GM23338 (cell line): ENCODE measurements around the gene METTL14. TPM values are rescaled to one million over a fixed set of nuclear protein-coding genes. Genes with fewer than 3 reads are reported as not detected.

ENCODE experiments used
- ATAC-seq: fragments of 200-7000 bp; cut with Tn5 transposase; 3 replicates; pipeline ENCODE4 v1.9.1; 2020
- DNase-seq: peaks from one replicate; pipeline ENCODE4 v3.0.0-alpha.2; 2015; ENCODE audit warnings: low spot score
- H2AFZ ChIP-seq: fragments of 200-600 bp; sonication (generic); 2 replicates; pipeline ENCODE4 v1.8.0; 2016; ENCODE audit warnings: antibody characterized with exemption, mild to moderate bottlenecking, moderate library complexity
- H3F3A ChIP-seq: fragments of 200-600 bp; sonication (generic); replicated peaks from 2 replicates; pipeline ENCODE4 v1.8.0; 2017; ENCODE audit warnings: antibody characterized with exemption, mixed run types, low read depth
- H3K27ac ChIP-seq: fragments of 200-600 bp; sonication (generic); 2 replicates; pipeline ENCODE4 v1.6.1; 2016; ENCODE audit warnings: low read depth
- H3K27me3 ChIP-seq: fragments of 200-600 bp; sonication (generic); 2 replicates; pipeline ENCODE4 v1.8.0; 2016; ENCODE audit warnings: mild to moderate bottlenecking, mixed run types, moderate library complexity; ENCODE audit not compliant: insufficient read depth
- H3K36me3 ChIP-seq: fragments of 200-600 bp; sonication (generic); 2 replicates; pipeline ENCODE4 v1.8.0; 2016; ENCODE audit warnings: mild to moderate bottlenecking; ENCODE audit not compliant: insufficient read depth
- H3K4me1 ChIP-seq: fragments of 200-600 bp; sonication (generic); 2 replicates; pipeline ENCODE4 v1.8.0; 2016; ENCODE audit warnings: mild to moderate bottlenecking, moderate library complexity; ENCODE audit not compliant: insufficient read depth
- H3K4me2 ChIP-seq: fragments of 200-600 bp; sonication (generic); 2 replicates; pipeline ENCODE4 v1.7.1; 2017; ENCODE audit warnings: mixed run types
- H3K4me3 ChIP-seq: fragments of 200-600 bp; sonication (generic); 2 replicates; pipeline ENCODE4 v1.6.1; 2016; ENCODE audit warnings: mixed run types
- H3K79me2 ChIP-seq: fragments of 200-600 bp; sonication (generic); replicated peaks from 2 replicates; pipeline ENCODE4 v1.8.0; 2017; ENCODE audit warnings: mild to moderate bottlenecking; ENCODE audit not compliant: insufficient read depth
- H3K9me2 ChIP-seq: fragments of 200-600 bp; sonication (generic); 2 replicates; pipeline ENCODE4 v1.8.0; 2017; ENCODE audit not compliant: insufficient read depth
- H4K20me1 ChIP-seq: fragments of 200-600 bp; sonication (generic); replicated peaks from 2 replicates; pipeline ENCODE4 v1.8.0; 2017; ENCODE audit warnings: mild to moderate bottlenecking; ENCODE audit not compliant: insufficient read depth
- H3K27ac Mint-ChIP-seq: 2 replicates; pipeline ENCODE4 v1.8.0; 2020; ENCODE audit warnings: inconsistent platforms, mild to moderate bottlenecking, moderate library complexity, mixed read lengths
- H3K27me3 Mint-ChIP-seq: 3 replicates; pipeline ENCODE4 v1.8.0; 2022; ENCODE audit warnings: low read depth, mild to moderate bottlenecking, moderate library complexity, mixed read lengths, inconsistent platforms; ENCODE audit not compliant: insufficient read depth, poor library complexity
- H3K36me3 Mint-ChIP-seq: 3 replicates; pipeline ENCODE4 v1.8.0; 2021; ENCODE audit warnings: low read depth, mild to moderate bottlenecking, inconsistent platforms, moderate library complexity, mixed read lengths
- H3K4me1 Mint-ChIP-seq: 3 replicates; pipeline ENCODE4 v1.8.0; 2020; ENCODE audit warnings: mild to moderate bottlenecking, inconsistent platforms, mixed read lengths
- H3K4me3 Mint-ChIP-seq: 3 replicates; pipeline ENCODE4 v1.8.0; 2021; ENCODE audit warnings: moderate library complexity, mild to moderate bottlenecking, inconsistent platforms, mixed read lengths
- H3K9me3 Mint-ChIP-seq: 3 replicates; pipeline ENCODE4 v1.8.0; 2020; ENCODE audit warnings: moderate library complexity, mild to moderate bottlenecking, inconsistent platforms, mixed read lengths
- CREB1 ChIP-seq: fragments of 250-450 bp; sonication (Bioruptor Pico); IDR thresholded peaks from 2 replicates; pipeline ENCODE4 v1.5.0; 2020; ENCODE audit warnings: low read depth, mild to moderate bottlenecking, moderate library complexity
- CTCF ChIP-seq, 2 experiments: fragments of 200-600 bp in 1 of 2; sonication (generic) in 1 of 2; conservative IDR thresholded peaks; 2 replicates each; pipeline versions ENCODE4 v1.5.1 to v1.6.1; 2016 to 2017; ENCODE audit warnings: antibody characterized with exemption in 2 of 2, low read depth in 2 of 2, mild to moderate bottlenecking in 2 of 2, moderate library complexity in 1 of 2
- ETS1 ChIP-seq: IDR thresholded peaks from 2 replicates; pipeline ENCODE4 v1.6.1; 2016; ENCODE audit warnings: antibody characterized with exemption
- EZH2 ChIP-seq: fragments of 200-600 bp; sonication (generic); IDR thresholded peaks from one replicate; pipeline ENCODE4 v1.8.0; 2017; ENCODE audit warnings: antibody characterized with exemption, mild to moderate bottlenecking, low read depth; ENCODE audit not compliant: unreplicated experiment
- EZH2phosphoT487 ChIP-seq: fragments of 200-600 bp; sonication (generic); IDR thresholded peaks from one replicate; pipeline ENCODE4 v1.8.1; 2018; ENCODE audit warnings: antibody characterized with exemption; ENCODE audit not compliant: unreplicated experiment
- JUNB ChIP-seq: IDR thresholded peaks from one replicate; pipeline ENCODE4 v1.6.1; 2016; ENCODE audit warnings: antibody characterized with exemption; ENCODE audit not compliant: unreplicated experiment
- NANOG ChIP-seq: IDR thresholded peaks from 2 replicates; pipeline ENCODE4 v1.6.1; 2016; ENCODE audit warnings: antibody characterized with exemption, borderline replicate concordance
- POLR2AphosphoS5 ChIP-seq: IDR thresholded peaks from 2 replicates; pipeline ENCODE4 v1.6.1; 2016; ENCODE audit warnings: antibody characterized with exemption, low read depth
- STAT1 ChIP-seq: IDR thresholded peaks from one replicate; pipeline ENCODE4 v1.6.1; 2016; ENCODE audit warnings: antibody characterized with exemption; ENCODE audit not compliant: unreplicated experiment
- ZNF331 ChIP-seq: fragments of 250-450 bp; sonication (Bioruptor Pico); IDR thresholded peaks from 2 replicates; pipeline ENCODE4 v1.5.0; 2020; ENCODE audit warnings: low read depth, mild to moderate bottlenecking, moderate library complexity
- polyA plus RNA-seq: library from polyadenylated mRNA; unstranded; fragments of >200 nt; fragmentation: Nextera tagmentation; extraction: Ambion mirVana; gene quantifications from 2 replicates; pipeline ENCODE4 v1.2.1, GENCODE V29; 2016
- total RNA-seq: library from RNA; depleted of rRNA; stranded (reverse); fragments of >200 nt; shearing (Covaris generic); gene quantifications from 2 replicates; pipeline ENCODE4 v1.2.3, GENCODE V29; 2014

METTL14 gene
- total and polyA plus RNA-seq, 2 experiments from 2014 or later = 39.3 to 56.8 TPM

GRCh38 chr4:118756429-118756828, 71.2 kb downstream of the METTL14 start:
- H3K27ac Mint-ChIP-seq = peak overlapping the region; percentile 70
- Histone ChIP-seq H3K79me2 (no peaks in the 10 kb centered on the region), H2AFZ (no peak overlapping the region)

GRCh38 chr4:118756958-118757357, 71.8 kb downstream of the METTL14 start:
- Histone ChIP-seq H3K4me2 (no peak overlapping the region), H3K27me3 (no peaks in the 10 kb centered on the region), H4K20me1 (no peaks in the 10 kb centered on the region), H3K4me3 (no peak overlapping the region), H3K9me2 (no peaks in the 10 kb centered on the region), H3K36me3 (peaks cover 12% of the 10 kb centered on the region; the same call in 1 of the 2 replicates), H3K79me2 (no peaks in the 10 kb centered on the region), H3F3A (no peaks in the 10 kb centered on the region), H2AFZ (no peak overlapping the region), H3K4me1 (peaks cover 10% of the 10 kb centered on the region), H3K27ac (no peak overlapping the region)
- no peak for TF ChIP-seq EZH2
- DNase-seq = no peak
- Mint-ChIP-seq H3K27ac (no peak overlapping the region), H3K4me3 (no peak overlapping the region), H3K27me3 (no peaks in the 10 kb centered on the region), H3K36me3 (peaks cover 8% of the 10 kb centered on the region; the same call in 2 of the 3 replicates), H3K9me3 (no peaks in the 10 kb centered on the region), H3K4me1 (peaks cover 20% of the 10 kb centered on the region; the same call in 2 of the 3 replicates)
- ATAC-seq = no peak

More at GRCh38 chr4:118756429-118756828, 71.2 kb downstream of the METTL14 start:
- DNase-seq = no peak
- Mint-ChIP-seq H3K9me3 (no peaks in the 10 kb centered on the region), H3K27me3 (no peaks in the 10 kb centered on the region), H3K4me1 (peaks cover 20% of the 10 kb centered on the region; the same call in 2 of the 3 replicates), H3K36me3 (peaks cover 14% of the 10 kb centered on the region), H3K4me3 (no peak overlapping the region)
- Histone ChIP-seq H4K20me1 (no peaks in the 10 kb centered on the region), H3K27ac (peak overlapping the region; percentile 12; the same call in 1 of the 2 replicates), H3K9me2 (no peaks in the 10 kb centered on the region), H3K27me3 (no peaks in the 10 kb centered on the region), H3K4me1 (peaks cover 10% of the 10 kb centered on the region), H3K4me3 (no peak overlapping the region), H3K4me2 (no peak overlapping the region), H3F3A (no peaks in the 10 kb centered on the region; the same call in 1 of the 2 replicates), H3K36me3 (peaks cover 14% of the 10 kb centered on the region; the same call in 1 of the 2 replicates)
- ATAC-seq = no peak
- TF ChIP-seq ZNF331 (no peak), STAT1 (no peak), EZH2phosphoT487 (no peak), NANOG (no peak), ETS1 (no peak), EZH2 (no peak), POLR2AphosphoS5 (no peak), JUNB (no peak), CREB1 (CRISPR knock-in tag) (no peak), CTCF (conservative IDR thresholded peaks at IDR 0.05; ENCODE audit: low read depth in 2 of 2) (no peak)
